GM23338 (cell line): ENCODE data around the gene IBSP. TPM values are rescaled to one million over a fixed set of nuclear protein-coding genes. Genes with fewer than 3 reads are reported as not detected.

ENCODE experiments used
- ATAC-seq: fragments of 200-7000 bp; cut with Tn5 transposase; 3 replicates; pipeline ENCODE4 v1.9.1; 2020
- DNase-seq: peaks from one replicate; pipeline ENCODE4 v3.0.0-alpha.2; 2015; ENCODE audit warnings: low spot score
- H2AFZ ChIP-seq: fragments of 200-600 bp; sonication (generic); 2 replicates; pipeline ENCODE4 v1.8.0; 2016; ENCODE audit warnings: antibody characterized with exemption, mild to moderate bottlenecking, moderate library complexity
- H3F3A ChIP-seq: fragments of 200-600 bp; sonication (generic); replicated peaks from 2 replicates; pipeline ENCODE4 v1.8.0; 2017; ENCODE audit warnings: antibody characterized with exemption, mixed run types, low read depth
- H3K27ac ChIP-seq: fragments of 200-600 bp; sonication (generic); 2 replicates; pipeline ENCODE4 v1.6.1; 2016; ENCODE audit warnings: low read depth
- H3K27me3 ChIP-seq: fragments of 200-600 bp; sonication (generic); 2 replicates; pipeline ENCODE4 v1.8.0; 2016; ENCODE audit warnings: mild to moderate bottlenecking, mixed run types, moderate library complexity; ENCODE audit not compliant: insufficient read depth
- H3K36me3 ChIP-seq: fragments of 200-600 bp; sonication (generic); 2 replicates; pipeline ENCODE4 v1.8.0; 2016; ENCODE audit warnings: mild to moderate bottlenecking; ENCODE audit not compliant: insufficient read depth
- H3K4me1 ChIP-seq: fragments of 200-600 bp; sonication (generic); 2 replicates; pipeline ENCODE4 v1.8.0; 2016; ENCODE audit warnings: mild to moderate bottlenecking, moderate library complexity; ENCODE audit not compliant: insufficient read depth
- H3K4me2 ChIP-seq: fragments of 200-600 bp; sonication (generic); 2 replicates; pipeline ENCODE4 v1.7.1; 2017; ENCODE audit warnings: mixed run types
- H3K4me3 ChIP-seq: fragments of 200-600 bp; sonication (generic); 2 replicates; pipeline ENCODE4 v1.6.1; 2016; ENCODE audit warnings: mixed run types
- H3K79me2 ChIP-seq: fragments of 200-600 bp; sonication (generic); replicated peaks from 2 replicates; pipeline ENCODE4 v1.8.0; 2017; ENCODE audit warnings: mild to moderate bottlenecking; ENCODE audit not compliant: insufficient read depth
- H3K9me2 ChIP-seq: fragments of 200-600 bp; sonication (generic); 2 replicates; pipeline ENCODE4 v1.8.0; 2017; ENCODE audit not compliant: insufficient read depth
- H4K20me1 ChIP-seq: fragments of 200-600 bp; sonication (generic); replicated peaks from 2 replicates; pipeline ENCODE4 v1.8.0; 2017; ENCODE audit warnings: mild to moderate bottlenecking; ENCODE audit not compliant: insufficient read depth
- H3K27ac Mint-ChIP-seq: 2 replicates; pipeline ENCODE4 v1.8.0; 2020; ENCODE audit warnings: inconsistent platforms, mild to moderate bottlenecking, moderate library complexity, mixed read lengths
- H3K27me3 Mint-ChIP-seq: 3 replicates; pipeline ENCODE4 v1.8.0; 2022; ENCODE audit warnings: low read depth, mild to moderate bottlenecking, moderate library complexity, mixed read lengths, inconsistent platforms; ENCODE audit not compliant: insufficient read depth, poor library complexity
- H3K36me3 Mint-ChIP-seq: 3 replicates; pipeline ENCODE4 v1.8.0; 2021; ENCODE audit warnings: low read depth, mild to moderate bottlenecking, inconsistent platforms, moderate library complexity, mixed read lengths
- H3K4me1 Mint-ChIP-seq: 3 replicates; pipeline ENCODE4 v1.8.0; 2020; ENCODE audit warnings: mild to moderate bottlenecking, inconsistent platforms, mixed read lengths
- H3K4me3 Mint-ChIP-seq: 3 replicates; pipeline ENCODE4 v1.8.0; 2021; ENCODE audit warnings: moderate library complexity, mild to moderate bottlenecking, inconsistent platforms, mixed read lengths
- H3K9me3 Mint-ChIP-seq: 3 replicates; pipeline ENCODE4 v1.8.0; 2020; ENCODE audit warnings: moderate library complexity, mild to moderate bottlenecking, inconsistent platforms, mixed read lengths
- CREB1 ChIP-seq: fragments of 250-450 bp; sonication (Bioruptor Pico); IDR thresholded peaks from 2 replicates; pipeline ENCODE4 v1.5.0; 2020; ENCODE audit warnings: low read depth, mild to moderate bottlenecking, moderate library complexity
- CTCF ChIP-seq, 2 experiments: fragments of 200-600 bp in 1 of 2; sonication (generic) in 1 of 2; conservative IDR thresholded peaks; 2 replicates each; pipeline versions ENCODE4 v1.5.1 to v1.6.1; 2016 to 2017; ENCODE audit warnings: antibody characterized with exemption in 2 of 2, low read depth in 2 of 2, mild to moderate bottlenecking in 2 of 2, moderate library complexity in 1 of 2
- EZH2 ChIP-seq: fragments of 200-600 bp; sonication (generic); IDR thresholded peaks from one replicate; pipeline ENCODE4 v1.8.0; 2017; ENCODE audit warnings: antibody characterized with exemption, mild to moderate bottlenecking, low read depth; ENCODE audit not compliant: unreplicated experiment
- EZH2phosphoT487 ChIP-seq: fragments of 200-600 bp; sonication (generic); IDR thresholded peaks from one replicate; pipeline ENCODE4 v1.8.1; 2018; ENCODE audit warnings: antibody characterized with exemption; ENCODE audit not compliant: unreplicated experiment
- JUNB ChIP-seq: IDR thresholded peaks from one replicate; pipeline ENCODE4 v1.6.1; 2016; ENCODE audit warnings: antibody characterized with exemption; ENCODE audit not compliant: unreplicated experiment
- NANOG ChIP-seq: IDR thresholded peaks from 2 replicates; pipeline ENCODE4 v1.6.1; 2016; ENCODE audit warnings: antibody characterized with exemption, borderline replicate concordance
- POLR2AphosphoS5 ChIP-seq: IDR thresholded peaks from 2 replicates; pipeline ENCODE4 v1.6.1; 2016; ENCODE audit warnings: antibody characterized with exemption, low read depth
- REST ChIP-seq: IDR thresholded peaks from one replicate; pipeline ENCODE4 v1.6.1; 2018; ENCODE audit warnings: antibody characterized with exemption; ENCODE audit not compliant: unreplicated experiment
- STAT1 ChIP-seq: IDR thresholded peaks from one replicate; pipeline ENCODE4 v1.6.1; 2016; ENCODE audit warnings: antibody characterized with exemption; ENCODE audit not compliant: unreplicated experiment
- ZNF114 ChIP-seq: fragments of 250-450 bp; sonication (Bioruptor Pico); IDR thresholded peaks from 2 replicates; pipeline ENCODE4 v1.5.0; 2020; ENCODE audit warnings: mild to moderate bottlenecking, moderate library complexity
- ZNF331 ChIP-seq: fragments of 250-450 bp; sonication (Bioruptor Pico); IDR thresholded peaks from 2 replicates; pipeline ENCODE4 v1.5.0; 2020; ENCODE audit warnings: low read depth, mild to moderate bottlenecking, moderate library complexity
- ZNF462 ChIP-seq: fragments of 250-450 bp; sonication (Bioruptor Pico); IDR thresholded peaks from 2 replicates; pipeline ENCODE4 v1.5.0; 2020; ENCODE audit warnings: mild to moderate bottlenecking, moderate library complexity
- polyA plus RNA-seq: library from polyadenylated mRNA; unstranded; fragments of >200 nt; fragmentation: Nextera tagmentation; extraction: Ambion mirVana; gene quantifications from 2 replicates; pipeline ENCODE4 v1.2.1, GENCODE V29; 2016
- total RNA-seq: library from RNA; depleted of rRNA; stranded (reverse); fragments of >200 nt; shearing (Covaris generic); gene quantifications from 2 replicates; pipeline ENCODE4 v1.2.3, GENCODE V29; 2014
- TF ChIP-seq, protein P1 (sequence below): IDR thresholded peaks from 2 replicates; pipeline ENCODE4 v1.6.1; 2016; ENCODE audit warnings: antibody characterized with exemption

IBSP gene
- total and polyA plus RNA-seq, 2 experiments from 2014 or later, result not detected

- H3K27me3 ChIP-seq, result no peaks in the 10 kb centered on the region
- no peaks in the 10 kb centered on the region for H3F3A ChIP-seq
- Mint-ChIP-seq H3K27me3 (peaks cover 11% of the 10 kb centered on the region), H3K9me3 (peaks cover 6% of the 10 kb centered on the region; the same call in 2 of the 3 replicates), H3K27ac (no peak overlapping the region), H3K4me1 (peaks cover 17% of the 10 kb centered on the region), H3K36me3 (peaks cover 13% of the 10 kb centered on the region), H3K4me3 (no peak overlapping the region)
- H3K4me1 ChIP-seq, result no peaks in the 10 kb centered on the region; the same call in 1 of the 2 replicates
- no peak overlapping the region for H3K4me2 ChIP-seq
- no peak overlapping the region for H2AFZ ChIP-seq
- H3K9me2 ChIP-seq, result peaks cover 32% of the 10 kb centered on the region; the same call in 1 of the 2 replicates
- DNase-seq (no peak), ATAC-seq (no peak)
- no peak overlapping the region for H3K27ac ChIP-seq
- H3K4me3 ChIP-seq, result no peak overlapping the region
- no peaks in the 10 kb centered on the region for H3K79me2 ChIP-seq
- TF ChIP-seq POLR2AphosphoS5 (no peak), EZH2 (no peak), STAT1 (no peak), CTCF (conservative IDR thresholded peaks at IDR 0.05; ENCODE audit: low read depth in 2 of 2) (no peak), NANOG (no peak), REST (no peak), ZNF462 (no peak), ZNF331 (CRISPR knock-in tag) (no peak), ZNF114 (CRISPR knock-in tag) (no peak), JUNB (no peak), EZH2phosphoT487 (no peak), CREB1 (no peak)
- TF ChIP-seq, protein P1, sequence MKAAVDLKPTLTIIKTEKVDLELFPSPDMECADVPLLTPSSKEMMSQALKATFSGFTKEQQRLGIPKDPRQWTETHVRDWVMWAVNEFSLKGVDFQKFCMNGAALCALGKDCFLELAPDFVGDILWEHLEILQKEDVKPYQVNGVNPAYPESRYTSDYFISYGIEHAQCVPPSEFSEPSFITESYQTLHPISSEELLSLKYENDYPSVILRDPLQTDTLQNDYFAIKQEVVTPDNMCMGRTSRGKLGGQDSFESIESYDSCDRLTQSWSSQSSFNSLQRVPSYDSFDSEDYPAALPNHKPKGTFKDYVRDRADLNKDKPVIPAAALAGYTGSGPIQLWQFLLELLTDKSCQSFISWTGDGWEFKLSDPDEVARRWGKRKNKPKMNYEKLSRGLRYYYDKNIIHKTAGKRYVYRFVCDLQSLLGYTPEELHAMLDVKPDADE, result no peak
- H4K20me1 ChIP-seq, result no peaks in the 10 kb centered on the region
- no peaks in the 10 kb centered on the region for H3K36me3 ChIP-seq
Observed at GRCh38 chr4:87823724-87824123, 24.4 kb downstream of the IBSP start.
